HG03439 (cell line): ENCODE measurements around the gene ELMO3.

Experiments used
- ATAC-seq: cut with Tn5 transposase; IDR thresholded peaks from one replicate; pipeline ENCODE4 v1.9.1; 2021; ENCODE audit warnings: mild to moderate bottlenecking, moderate library complexity; ENCODE audit not compliant: unreplicated experiment

ELMO3 gene

DNA sequence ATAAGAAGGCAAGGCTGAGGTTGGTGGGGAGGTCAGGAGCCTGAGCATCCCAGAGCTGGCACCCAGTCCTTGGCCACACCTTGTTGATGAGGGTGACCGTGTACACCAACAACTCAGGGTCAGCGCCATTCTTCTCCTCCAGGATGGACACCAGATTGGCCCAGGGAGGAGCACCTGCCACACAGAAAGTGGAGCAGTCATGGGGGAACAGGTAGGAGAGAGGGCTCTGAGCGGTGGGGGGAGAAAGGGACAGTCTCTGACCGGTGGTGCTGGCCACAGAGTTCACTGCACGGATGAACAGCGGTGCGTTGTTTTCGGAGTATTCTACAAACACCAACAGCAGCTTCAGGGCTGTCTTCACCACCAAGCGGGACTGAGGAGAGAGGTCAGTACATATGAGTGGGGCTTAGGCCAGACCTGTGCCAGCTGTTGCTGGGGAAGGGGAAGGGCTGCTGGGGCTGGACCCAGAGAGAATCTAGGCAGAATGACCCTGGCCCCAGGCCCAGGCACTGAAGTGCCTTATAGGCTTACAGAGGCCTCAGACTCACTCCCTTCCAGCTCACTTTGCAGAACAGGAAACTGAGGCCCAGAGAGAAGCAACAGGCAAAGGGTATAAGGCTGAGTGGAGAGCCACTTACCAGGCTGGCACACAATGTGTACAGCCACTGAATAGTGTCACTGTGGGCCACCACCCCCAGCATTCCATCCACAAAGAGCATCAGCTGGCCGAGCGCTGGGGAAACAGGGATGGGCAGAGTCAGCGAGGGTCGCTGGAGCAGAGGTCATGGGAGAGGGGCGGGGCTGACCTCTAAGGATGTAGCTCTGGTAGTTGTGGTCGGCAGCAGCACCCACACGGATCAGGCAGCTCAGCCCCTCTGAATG is 38.7 kb downstream of the ELMO3 start:
- no peak for ATAC-seq

DNA sequence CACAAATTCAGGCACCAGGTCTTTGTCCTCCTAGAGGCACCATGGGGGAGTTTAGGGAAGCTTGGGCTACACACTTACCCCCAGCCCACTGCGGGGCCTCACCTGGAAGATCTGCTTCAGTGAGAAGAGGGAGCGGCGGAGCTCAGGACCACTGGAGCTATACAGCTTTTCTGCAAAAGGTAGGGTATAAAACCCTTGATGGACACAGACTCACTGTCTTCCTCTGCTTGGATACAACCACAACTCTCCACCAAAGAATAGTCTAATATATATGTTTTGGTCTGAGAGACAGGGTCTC is 39.3 kb downstream of the ELMO3 start:
- ATAC-seq, result no peak

GRCh38 chr16:67238806-67239470 is 40.0 kb downstream of the ELMO3 start:
- no peak for ATAC-seq

- no peak for ATAC-seq
Observed at GRCh38 chr16:67240506-67240905, 41.6 kb downstream of the ELMO3 start.

DNA sequence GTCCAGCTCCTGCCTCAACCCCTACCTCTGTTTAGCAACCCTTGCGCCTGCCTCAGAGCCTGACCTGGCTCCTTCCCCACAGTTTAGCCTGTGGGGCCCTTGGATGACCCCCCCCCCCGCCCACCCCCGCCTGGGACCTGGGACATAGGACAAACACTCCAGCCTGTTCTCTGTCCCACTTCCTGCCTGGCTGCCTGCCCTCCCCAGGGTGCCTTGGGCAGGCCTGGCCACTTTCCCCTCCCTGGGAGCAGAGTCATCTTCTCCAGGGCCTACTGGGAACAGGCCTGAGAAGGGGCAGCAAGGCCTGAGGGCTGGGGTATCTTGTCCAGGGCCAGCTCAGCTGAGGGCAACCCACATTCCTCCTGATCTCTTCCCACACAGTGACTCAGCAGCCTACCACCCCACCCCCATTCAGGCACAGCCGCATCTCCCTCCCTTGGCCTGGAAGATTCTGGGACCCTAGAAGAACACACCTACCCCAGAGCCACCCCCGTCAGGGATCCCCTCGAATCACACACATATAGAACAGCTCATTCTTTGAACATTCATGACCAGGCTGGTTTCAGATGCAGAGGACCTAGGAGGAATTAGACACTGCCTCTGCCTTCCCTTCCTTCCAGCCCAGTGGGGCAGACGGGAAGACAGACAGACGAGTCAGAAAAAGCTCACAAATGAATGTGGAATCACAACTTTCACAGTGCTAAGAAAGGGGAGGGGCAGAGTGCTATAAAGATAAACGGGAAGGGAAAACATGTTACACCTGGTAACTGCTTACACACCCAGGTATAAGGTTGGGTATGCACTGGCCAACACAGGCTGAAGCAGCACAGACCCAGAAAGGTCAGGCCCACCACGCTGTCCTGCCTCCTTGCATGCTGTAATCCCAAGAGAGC is 42.3 kb downstream of the ELMO3 start:
- ATAC-seq, result no peak

- ATAC-seq, result no peak
Observed at GRCh38 chr16:67242138-67242730, 43.3 kb downstream of the ELMO3 start.

GRCh38 chr16:67243481-67243880 is 44.5 kb downstream of the ELMO3 start:
- ATAC-seq, result no peak

DNA sequence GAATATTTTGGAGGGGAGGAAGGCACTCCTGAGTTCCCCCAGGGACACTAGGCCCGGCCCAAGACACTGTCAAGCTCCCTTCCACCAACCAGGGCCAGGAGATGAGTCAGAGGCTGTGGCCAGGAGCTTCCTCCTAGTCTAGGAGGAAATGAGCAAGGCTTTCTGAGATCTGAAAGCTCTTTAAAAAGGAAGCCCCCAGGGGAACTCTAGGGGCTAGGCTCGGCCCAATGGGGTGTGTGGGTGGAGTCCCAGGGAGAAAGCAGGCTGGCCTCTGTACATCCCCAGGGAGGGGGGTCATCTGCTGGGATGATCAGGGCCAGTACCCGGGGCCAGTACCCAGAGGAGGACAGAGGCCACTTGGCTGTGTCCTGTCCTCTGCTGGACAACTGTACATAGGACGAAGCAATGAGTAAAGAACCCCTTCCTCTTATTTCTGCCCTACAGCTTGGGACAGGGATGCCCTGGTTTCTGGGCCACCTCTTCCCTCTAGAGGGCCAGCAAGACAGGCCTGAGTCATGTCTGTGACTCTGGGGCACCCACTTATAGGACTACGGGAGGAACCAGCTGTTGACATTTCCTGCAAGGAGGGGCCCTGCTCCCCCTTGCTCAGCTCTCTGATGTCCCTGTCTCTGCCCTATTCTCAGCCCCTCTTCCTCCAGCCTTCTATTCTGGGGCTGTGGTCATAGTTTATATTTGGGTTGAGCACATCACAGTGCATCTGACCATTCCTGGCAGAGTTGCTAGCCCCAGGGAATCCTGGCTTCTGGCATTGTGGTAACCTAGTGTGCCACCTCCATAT is 45.7 kb downstream of the ELMO3 start:
- peak; percentile 47 for ATAC-seq

GRCh38 chr16:67245186-67245585 is 46.3 kb downstream of the ELMO3 start:
- no peak for ATAC-seq

DNA sequence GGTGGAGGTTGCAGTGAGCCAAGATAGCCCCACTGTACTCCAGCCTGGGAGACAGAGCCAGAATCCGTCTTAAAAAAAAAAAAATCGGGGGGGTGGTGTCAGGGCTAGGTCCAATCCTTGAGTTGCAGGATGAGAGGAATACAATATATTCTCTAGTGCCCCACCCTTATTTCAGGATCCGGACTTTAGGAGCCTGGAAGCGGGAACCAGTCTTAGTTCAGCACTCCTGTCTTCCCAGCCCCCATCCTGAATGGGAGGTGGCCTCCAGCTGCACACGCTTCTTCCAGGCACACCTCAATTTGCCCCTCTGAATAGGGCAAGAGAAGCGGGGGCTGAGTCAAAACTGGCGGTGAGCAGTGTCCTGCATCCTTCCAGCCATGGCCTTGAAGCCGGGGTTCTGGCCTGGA is 46.7 kb downstream of the ELMO3 start:
- ATAC-seq, result no peak

DNA sequence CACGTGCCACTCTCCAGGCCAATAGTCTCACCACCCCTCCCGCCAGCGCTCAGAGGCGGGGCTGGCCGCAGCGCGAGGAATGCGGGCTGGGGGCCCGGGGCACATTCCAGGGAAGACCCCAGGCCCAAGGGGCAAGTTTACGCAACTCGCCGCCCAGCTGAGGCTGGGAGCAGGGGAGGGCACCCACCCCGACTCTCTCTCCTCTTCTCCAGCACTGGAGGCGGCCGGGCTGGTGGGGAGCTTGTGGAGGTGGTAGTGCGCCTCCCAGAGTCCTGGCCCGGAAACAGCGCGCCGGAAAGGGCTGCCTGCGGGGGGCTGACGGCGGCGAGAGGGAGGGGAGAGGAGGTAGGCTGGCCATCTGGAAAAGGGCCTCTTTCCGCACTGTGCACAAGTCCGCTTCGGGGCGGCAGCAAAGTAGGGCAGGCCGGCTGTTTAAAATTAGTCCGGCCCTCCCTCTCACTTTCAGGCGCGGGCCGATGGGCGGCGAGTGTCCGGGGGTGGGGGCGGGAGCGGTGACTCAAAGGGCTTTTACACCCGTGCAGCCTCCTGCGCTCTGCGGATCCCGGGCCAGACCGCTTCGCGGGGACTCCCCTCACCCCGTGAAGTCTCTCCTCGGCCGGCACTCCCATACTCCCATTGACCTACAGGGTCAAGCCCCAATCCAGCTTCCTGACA is 47.3 kb downstream of the ELMO3 start:
- peak; percentile 22 for ATAC-seq

- peak; percentile 18 for ATAC-seq
Observed at GRCh38 chr16:67246756-67247191, 47.8 kb downstream of the ELMO3 start.

DNA sequence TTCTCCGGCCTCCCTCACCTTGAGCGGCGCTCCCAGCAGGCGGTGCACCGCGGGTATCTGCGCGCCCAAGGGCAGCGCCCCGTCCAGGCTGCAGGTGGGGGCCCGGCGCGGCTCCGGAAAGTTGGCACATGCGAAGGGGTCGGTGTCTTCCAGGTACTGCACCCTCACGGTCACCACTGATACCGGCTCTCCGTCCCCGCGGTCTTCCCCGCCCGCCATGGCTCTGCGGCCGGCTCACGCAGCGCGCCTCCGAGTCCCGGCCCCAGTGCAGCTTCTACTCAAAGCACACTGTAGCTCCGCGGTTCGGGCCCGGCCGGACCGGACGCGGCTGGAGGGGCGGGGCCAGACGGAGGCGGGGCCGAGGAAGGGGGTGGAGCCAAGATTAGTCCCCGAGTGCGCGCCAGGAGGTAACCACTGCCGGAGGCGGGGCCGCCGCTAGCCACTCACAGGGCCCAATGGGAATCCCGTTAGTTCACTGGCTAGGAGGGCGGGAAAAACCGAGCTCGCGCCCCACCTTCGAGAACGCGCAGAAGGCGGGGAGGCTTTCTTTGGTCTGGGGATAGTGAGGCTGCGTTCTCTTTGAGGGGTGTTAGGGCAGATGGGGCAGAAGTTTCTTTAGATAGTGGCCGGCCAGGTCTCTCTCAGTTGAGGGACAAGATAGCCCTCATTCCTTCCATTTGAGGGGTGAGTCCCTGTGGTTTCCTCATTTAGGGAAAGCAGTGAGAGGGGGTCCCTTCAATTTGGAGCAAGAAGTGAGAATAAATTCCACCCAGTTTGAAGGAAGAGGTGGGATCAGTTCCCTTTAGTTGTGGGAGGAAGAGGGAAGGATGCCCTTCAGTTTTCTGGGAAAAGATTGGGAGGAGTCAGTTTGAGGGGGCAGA is 48.5 kb downstream of the ELMO3 start, which contains the start of gene FHOD1:
Gene FHOD1, minus strand, starts transcription at position 290 of the 881 bp plus-strand sequence. Its CDS starts 71 bp downstream, at position 219.
- ATAC-seq, result peak; percentile 41

- ATAC-seq, result no peak
Observed at GRCh38 chr16:67248073-67248400, 49.1 kb downstream of the ELMO3 start.

- ATAC-seq, result no peak
Observed at GRCh38 chr16:67248401-67249177, 49.7 kb downstream of the ELMO3 start, which contains the start of gene SLC9A5. TSS of gene SLC9A5 (plus strand) at chr16:67248979. CDS start at chr16:67249015, 36 bp downstream.

DNA sequence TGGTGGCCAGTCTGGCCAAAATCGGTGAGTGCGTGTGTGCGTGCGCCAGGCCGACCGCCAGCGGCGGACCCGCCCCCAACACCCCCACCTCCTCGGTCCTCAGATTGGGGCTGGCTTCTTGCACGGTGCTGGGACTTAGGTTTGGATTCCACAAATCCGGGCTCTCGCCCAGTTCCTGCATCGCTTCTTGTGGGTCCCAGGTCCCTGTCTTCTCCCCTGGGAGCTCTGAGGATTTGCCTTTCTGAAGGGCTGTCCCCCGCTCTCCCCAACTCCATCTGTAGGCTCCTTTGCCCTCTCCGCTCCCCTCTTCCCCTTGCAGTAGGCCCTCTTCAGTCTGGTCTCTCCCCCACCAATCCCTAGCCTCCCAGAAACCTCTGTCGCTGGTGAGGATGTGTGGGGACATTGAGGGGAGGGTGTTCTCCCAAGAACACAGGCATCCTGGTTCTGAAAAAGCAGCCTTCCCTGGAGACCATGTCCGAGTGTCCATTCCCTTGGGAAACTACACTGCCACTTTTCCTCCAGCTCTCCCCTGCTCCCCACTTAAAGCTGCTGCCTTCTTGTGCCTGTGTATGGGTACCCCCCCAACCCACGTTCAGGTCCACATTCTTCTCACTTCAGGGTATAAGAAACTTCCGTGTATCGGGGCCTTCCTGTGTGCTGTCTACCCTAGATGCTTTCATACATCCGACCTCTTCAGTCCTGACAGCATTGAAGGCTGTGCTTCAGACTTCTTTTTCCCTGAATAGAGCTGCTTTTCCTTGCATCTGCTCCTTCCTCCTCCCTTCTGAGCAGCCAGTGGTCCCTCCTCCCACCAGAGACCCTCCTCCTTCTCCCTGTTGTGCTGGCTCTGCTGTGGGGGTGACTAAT is 50.5 kb downstream of the ELMO3 start:
- no peak for ATAC-seq

- no peak for ATAC-seq
Observed at GRCh38 chr16:67250045-67250327, 51.1 kb downstream of the ELMO3 start.
